GM12878 (cell line): ENCODE results near the gene PLXNB2. TPM values are rescaled to one million over a fixed set of nuclear protein-coding genes. Genes with fewer than 3 reads are reported as not detected.
A peak's percentile ranks its signal among the peaks of the same experiment; 100 is the strongest.

Source experiments
- ATAC-seq: fragments of 200-7000 bp; cut with Tn5 transposase; 3 replicates; pipeline ENCODE4 v1.9.1; 2020; ENCODE audit warnings: mild to moderate bottlenecking, moderate library complexity
- BruUV-seq: library from RNA; stranded (reverse); fragments of 400-500 nt; replicated peaks from 2 replicates; lab custom pipeline; 2021; lab: Mats Ljungman, UMichigan
- CTCF ChIA-PET: fragments of 300-600 bp; sonication (Branson Sonifier 250); formaldehyde crosslinking; extraction: SDS; loops from one replicate; lab custom pipeline; 2021; ENCODE audit warnings: inconsistent platforms; lab: Yijun Ruan, JAX
- POLR2A ChIA-PET: fragments of 350-600 bp; formaldehyde crosslinking; extraction: SDS; loops from one replicate; lab custom pipeline; 2021; ENCODE audit warnings: inconsistent platforms; lab: Charles Lee
- RAD21 ChIA-PET: fragments of 300-600 bp; sonication (Branson Sonifier 250); formaldehyde crosslinking; loops from one replicate; lab custom pipeline; 2023; ENCODE audit warnings: antibody characterized with exemption; ENCODE audit not compliant: unreplicated experiment; lab: Charles Lee
- SMC1A ChIA-PET: fragments of 300-600 bp; sonication (Branson Sonifier 250); formaldehyde crosslinking; loops from one replicate; lab custom pipeline; 2023; ENCODE audit not compliant: unreplicated experiment, uncharacterized antibody; lab: Charles Lee
- DNase-seq: peaks from one replicate; pipeline ENCODE4 v3.0.0-alpha.2; 2011; ENCODE audit warnings: low read depth, low spot score
- FAIRE-seq: peaks from 3 replicates; lab custom pipeline; 2011; peaks lifted over from hg19 to GRCh38; lab: Jason Lieb, UNC
- H2AFZ ChIP-seq: 2 replicates; pipeline ENCODE4 v1.6.0; 2011; ENCODE audit warnings: low read depth, low read length, control low read depth; ENCODE audit not compliant: control insufficient read depth
- H3K27ac ChIP-seq: 2 replicates; pipeline ENCODE4 v1.5.1; 2011; ENCODE audit warnings: control low read depth; ENCODE audit not compliant: control insufficient read depth, insufficient read depth
- H3K27me3 ChIP-seq, 2 experiments: replicated peaks in 1 of 2; 2 replicates each; pipeline versions ENCODE4 v1.6.0 to v1.6.1; 2011; ENCODE audit warnings: low read length in 1 of 2; ENCODE audit not compliant: control insufficient read depth in 2 of 2, insufficient read depth in 2 of 2
- H3K36me3 ChIP-seq, 2 experiments: 2 replicates each; pipeline ENCODE4 v1.5.1; 2011; ENCODE audit warnings: low read length in 1 of 2; ENCODE audit not compliant: control insufficient read depth in 2 of 2, insufficient read depth in 2 of 2
- H3K4me1 ChIP-seq: 2 replicates; pipeline ENCODE4 v1.6.1; 2011; ENCODE audit warnings: mild to moderate bottlenecking, low read length, moderate library complexity, mixed read lengths; ENCODE audit not compliant: control insufficient read depth, insufficient read depth
- H3K4me2 ChIP-seq: 2 replicates; pipeline ENCODE4 v1.6.0; 2011; ENCODE audit warnings: control low read depth; ENCODE audit not compliant: control insufficient read depth, insufficient read depth
- H3K4me3 ChIP-seq: fragments of 200-600 bp; sonication (generic); 2 replicates; pipeline ENCODE4 v1.5.1; 2016
- H3K79me2 ChIP-seq: 2 replicates; pipeline ENCODE4 v1.6.0; 2011; ENCODE audit warnings: low read length; ENCODE audit not compliant: control insufficient read depth, insufficient read depth
- H3K9ac ChIP-seq: 2 replicates; pipeline ENCODE4 v1.8.0; 2011; ENCODE audit warnings: low read length, control low read depth, mixed read lengths; ENCODE audit not compliant: control insufficient read depth, insufficient read depth
- H3K9me3 ChIP-seq: replicated peaks from 3 replicates; pipeline ENCODE4 v1.5.1; 2011; ENCODE audit warnings: mild to moderate bottlenecking, low read length; ENCODE audit not compliant: control insufficient read depth, insufficient read depth
- H4K20me1 ChIP-seq: 2 replicates; pipeline ENCODE4 v1.6.0; 2011; ENCODE audit not compliant: control insufficient read depth, insufficient read depth
- BHLHE40 ChIP-seq, 2 experiments: fragments of 450-650 bp in 1 of 2; IDR thresholded peaks; 2 replicates each; pipeline ENCODE4 v1.6.1; 2011 to 2017; ENCODE audit warnings: low read depth in 2 of 2, borderline replicate concordance in 1 of 2, improper control_type of control experiment in 1 of 2, low read length in 1 of 2, mild to moderate bottlenecking in 1 of 2
- BMI1 ChIP-seq: fragments of 450-650 bp; IDR thresholded peaks from 2 replicates; pipeline ENCODE4 v1.6.1; 2016; ENCODE audit warnings: mild to moderate bottlenecking, moderate library complexity, borderline replicate concordance
- EGR1 ChIP-seq, 2 experiments: IDR thresholded peaks; 1 replicate in 1 of 2; 2 replicates in 1 of 2; pipeline ENCODE4 v1.6.1; 2011 to 2012; ENCODE audit warnings: low read depth in 2 of 2, low read length in 2 of 2, borderline replicate concordance in 1 of 2, mild to moderate bottlenecking in 1 of 2, moderate library complexity in 1 of 2
- FOS ChIP-seq: IDR thresholded peaks from 3 replicates; pipeline ENCODE4 v1.6.1; 2011; ENCODE audit warnings: borderline replicate concordance; ENCODE audit not compliant: insufficient read length; ENCODE audit errors: extremely low read depth
- HDAC6 ChIP-seq: fragments of 200-600 bp; sonication (generic); IDR thresholded peaks from one replicate; pipeline ENCODE4 v1.8.0; 2017; ENCODE audit warnings: antibody characterized with exemption; ENCODE audit not compliant: unreplicated experiment
- PAX5 ChIP-seq: IDR thresholded peaks from 2 replicates; pipeline ENCODE4 v1.6.1; 2011; ENCODE audit warnings: low read depth, low read length, borderline replicate concordance
- PBX3 ChIP-seq: IDR thresholded peaks from 2 replicates; pipeline ENCODE4 v1.6.1; 2011; ENCODE audit warnings: mild to moderate bottlenecking, low read depth, low read length, moderate library complexity; ENCODE audit not compliant: insufficient replicate concordance
- POLR2AphosphoS5 ChIP-seq: IDR thresholded peaks from 2 replicates; pipeline ENCODE4 v1.6.1; 2011; ENCODE audit warnings: mild to moderate bottlenecking, low read length, inconsistent platforms
- SIX5 ChIP-seq: IDR thresholded peaks from 2 replicates; pipeline ENCODE4 v1.6.1; 2011; ENCODE audit warnings: mild to moderate bottlenecking, low read depth, low read length, moderate library complexity; ENCODE audit not compliant: severe bottlenecking
- TCF12 ChIP-seq: IDR thresholded peaks from 2 replicates; pipeline ENCODE4 v1.6.1; 2011; ENCODE audit warnings: low read depth, mild to moderate bottlenecking, low read length
- whole genome bisulfite sequencing: methylation state at CpG from one replicate; pipeline ENCODE4 v1.1.6; 2016; ENCODE audit warnings: low lambda C conversion rate; ENCODE audit not compliant: insufficient replicate concordance, insufficient coverage; ENCODE audit errors: missing lambda C conversion rate; 5-methylcytosine and 5-hydroxymethylcytosine counted together
- in situ Hi-C: fragments of 300-500 bp; cut with MboI; formaldehyde crosslinking; loops from 9 replicates; pipeline ENCODE4 v1.14.3; 2018; ENCODE audit warnings: mixed read lengths
- intact Hi-C: fragments of 100-400 bp; cut with micrococcal nuclease; formaldehyde crosslinking; loops from one replicate; pipeline ENCODE4 v1.14.2; 2022; ENCODE audit not compliant: unreplicated experiment
- polyA plus RNA-seq, 11 experiments: library from polyadenylated mRNA; depleted of rRNA in 4 of 11; unstranded in 6 of 11; stranded (reverse) in 5 of 11; fragments of >200 nt; fragmentation: Nextera tagmentation in 4 of 11; fragmentation: Illumina TruSeq in 1 of 11; extraction: Ambion mirVana in 4 of 11; extraction: Trizol in 1 of 11; gene quantifications; 1 replicate in 1 of 11; 2 replicates in 10 of 11; pipeline versions ENCODE4 v1.2.1 to v1.2.3, GENCODE V29; 2011 to 2016; ENCODE audit warnings: inconsistent platforms in 2 of 11, missing spikeins in 2 of 11, low read depth in 1 of 11
- total RNA-seq, 4 experiments: library from RNA; depleted of rRNA in 3 of 4; stranded (reverse); fragments of >200 nt in 3 of 4; fragmentation: Illumina TruSeq in 1 of 4; extraction: Trizol in 1 of 4; gene quantifications; 2 replicates each; pipeline versions ENCODE4 v1.2.1 to v1.2.3, GENCODE V29; 2013 to 2021
- TF ChIP-seq, protein P1 (sequence below): fragments of 450-650 bp; IDR thresholded peaks from 2 replicates; pipeline ENCODE4 v1.6.1; 2016; ENCODE audit warnings: mild to moderate bottlenecking
- TF ChIP-seq, protein P2 (sequence below): IDR thresholded peaks from 2 replicates; pipeline ENCODE4 v1.6.1; 2012; ENCODE audit warnings: low read depth, low read length, improper control_type of control experiment
- TF ChIP-seq, protein P3 (sequence below), 3 experiments: IDR thresholded peaks in 2 of 3; conservative IDR thresholded peaks in 1 of 3; 2 replicates each; pipeline ENCODE4 v1.5.1; 2011; ENCODE audit warnings: low read depth in 3 of 3, low read length in 3 of 3, mild to moderate bottlenecking in 3 of 3, control low read depth in 2 of 3, moderate library complexity in 2 of 3, inconsistent platforms in 1 of 3, mixed read lengths in 1 of 3; ENCODE audit not compliant: control insufficient read depth in 2 of 3, insufficient read depth in 1 of 3; ENCODE audit errors: extremely low read depth in 1 of 3

Gene PLXNB2
- total and polyA plus RNA-seq, 10 of the 15 experiments (the other 5 are each of a cell fraction or from before 2014, with no cell fraction given), result 0.68 to 134 (median 41.9) TPM

GRCh38 chr22:50268655-50269113, 38.8 kb downstream of the PLXNB2 start (continued):
- TF ChIP-seq PBX3, result no peak
- TF ChIP-seq, protein P1, sequence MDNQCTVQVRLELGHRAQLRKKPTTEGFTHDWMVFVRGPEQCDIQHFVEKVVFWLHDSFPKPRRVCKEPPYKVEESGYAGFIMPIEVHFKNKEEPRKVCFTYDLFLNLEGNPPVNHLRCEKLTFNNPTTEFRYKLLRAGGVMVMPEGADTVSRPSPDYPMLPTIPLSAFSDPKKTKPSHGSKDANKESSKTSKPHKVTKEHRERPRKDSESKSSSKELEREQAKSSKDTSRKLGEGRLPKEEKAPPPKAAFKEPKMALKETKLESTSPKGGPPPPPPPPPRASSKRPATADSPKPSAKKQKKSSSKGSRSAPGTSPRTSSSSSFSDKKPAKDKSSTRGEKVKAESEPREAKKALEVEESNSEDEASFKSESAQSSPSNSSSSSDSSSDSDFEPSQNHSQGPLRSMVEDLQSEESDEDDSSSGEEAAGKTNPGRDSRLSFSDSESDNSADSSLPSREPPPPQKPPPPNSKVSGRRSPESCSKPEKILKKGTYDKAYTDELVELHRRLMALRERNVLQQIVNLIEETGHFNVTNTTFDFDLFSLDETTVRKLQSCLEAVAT, result no peak

GRCh38 chr22:50267591-50268390, 39.7 kb downstream of the PLXNB2 start:
- intact Hi-C loops, result no loop called here
- Histone ChIP-seq H3K9ac (no peak overlapping the region), H4K20me1 (no peaks in the 10 kb centered on the region), H3K79me2 (no peaks in the 10 kb centered on the region), H3K4me3 (no peak overlapping the region), H3K9me3 (no peaks in the 10 kb centered on the region), H3K27ac (no peak overlapping the region), H3K4me1 (peaks cover 14% of the 10 kb centered on the region), H3K27me3 (no peaks in the 10 kb centered on the region), H3K36me3 (no peaks in the 10 kb centered on the region), H2AFZ (no peak overlapping the region), H3K4me2 (peak overlapping the region; percentile 33; the same call in 1 of the 2 replicates)
- ChIA-PET SMC1A (no interaction called here), POLR2A (no interaction called here), CTCF (no interaction called here), RAD21 (no interaction called here)
- in situ Hi-C loops, result no loop called here
- 33% methylated on average over 8 of the region's 75 CpGs for WGBS
- ATAC-seq (no peak), FAIRE-seq (no peak), DNase-seq (no peak)
- TF ChIP-seq, protein P2, sequence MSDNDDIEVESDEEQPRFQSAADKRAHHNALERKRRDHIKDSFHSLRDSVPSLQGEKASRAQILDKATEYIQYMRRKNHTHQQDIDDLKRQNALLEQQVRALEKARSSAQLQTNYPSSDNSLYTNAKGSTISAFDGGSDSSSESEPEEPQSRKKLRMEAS, result no peak
- TF ChIP-seq BHLHE40 (IDR thresholded peaks at IDR 0.05; ENCODE audit: borderline replicate concordance in 1 of 2, low read depth in 2 of 2, low read length in 1 of 2), result 0 out of 4 replicates have a peak, but pooled peaks of 1 of the 2 experiments have one; percentile 29
- no peak for TF ChIP-seq TCF12
- TF ChIP-seq BMI1, result no peak
- TF ChIP-seq PAX5, result no peak
- no peak for TF ChIP-seq FOS
- TF ChIP-seq, protein P3, sequence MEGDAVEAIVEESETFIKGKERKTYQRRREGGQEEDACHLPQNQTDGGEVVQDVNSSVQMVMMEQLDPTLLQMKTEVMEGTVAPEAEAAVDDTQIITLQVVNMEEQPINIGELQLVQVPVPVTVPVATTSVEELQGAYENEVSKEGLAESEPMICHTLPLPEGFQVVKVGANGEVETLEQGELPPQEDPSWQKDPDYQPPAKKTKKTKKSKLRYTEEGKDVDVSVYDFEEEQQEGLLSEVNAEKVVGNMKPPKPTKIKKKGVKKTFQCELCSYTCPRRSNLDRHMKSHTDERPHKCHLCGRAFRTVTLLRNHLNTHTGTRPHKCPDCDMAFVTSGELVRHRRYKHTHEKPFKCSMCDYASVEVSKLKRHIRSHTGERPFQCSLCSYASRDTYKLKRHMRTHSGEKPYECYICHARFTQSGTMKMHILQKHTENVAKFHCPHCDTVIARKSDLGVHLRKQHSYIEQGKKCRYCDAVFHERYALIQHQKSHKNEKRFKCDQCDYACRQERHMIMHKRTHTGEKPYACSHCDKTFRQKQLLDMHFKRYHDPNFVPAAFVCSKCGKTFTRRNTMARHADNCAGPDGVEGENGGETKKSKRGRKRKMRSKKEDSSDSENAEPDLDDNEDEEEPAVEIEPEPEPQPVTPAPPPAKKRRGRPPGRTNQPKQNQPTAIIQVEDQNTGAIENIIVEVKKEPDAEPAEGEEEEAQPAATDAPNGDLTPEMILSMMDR (IDR thresholded peaks at IDR 0.05 in 2 of 3, conservative IDR thresholded peaks at IDR 0.05 in 1 of 3; ENCODE audit: control insufficient read depth in 2 of 3, extremely low read depth in 1 of 3, insufficient read depth in 1 of 3, low read depth in 3 of 3, low read length in 3 of 3), result 0 out of 6 replicates have a peak, but pooled peaks of 2 of the 3 experiments have one; percentile 7 to 9
- no peak for TF ChIP-seq SIX5
- TF ChIP-seq EGR1 (IDR thresholded peaks at IDR 0.05; ENCODE audit: borderline replicate concordance in 1 of 2, low read depth in 2 of 2, low read length in 2 of 2), result 0 out of 3 replicates have a peak, but pooled peaks of 1 of the 2 experiments have one; percentile 27
- no peak for TF ChIP-seq HDAC6
- no peak for TF ChIP-seq POLR2AphosphoS5
- no TSS peak for BruUV-seq
